ENCODE measurements around the gene MYO1G. TPM values are rescaled to one million over a fixed set of nuclear protein-coding genes. Genes with fewer than 3 reads are reported as not detected.
A peak's percentile ranks its signal among the peaks of the same experiment; 100 is the strongest.

The MYO1G gene
- total and polyA plus RNA-seq, 12 donors = 0.06 to 12.8 (median 3.8) TPM

GRCh38 chr7:44969049-44969700, 9.6 kb downstream of the MYO1G start:
- no peak overlapping the region for H3K27ac ChIP-seq
- H3K27me3 ChIP-seq = no peaks in the 10 kb centered on the region
- no peaks in the 10 kb centered on the region for H3K4me1 ChIP-seq (replicated peaks in 1 of 2)
- no peaks in the 10 kb centered on the region for H3K36me3 ChIP-seq (replicated peaks in 1 of 2)
- DNase-seq = peak in 3 of 7 donors; percentile 11 to 36 (median 12)
- 91 to 100% (median 95%) methylated on average over 5 to 11 of the region's 11 CpGs for WGBS, 4 donors
- TF ChIP-seq CTCF (IDR thresholded peaks at IDR 0.05) = no peak
- TF ChIP-seq POLR2A (IDR thresholded peaks at IDR 0.05) = no peak
- no peaks in the 10 kb centered on the region for H3K9me3 ChIP-seq (replicated peaks in 1 of 3)
- H3K4me3 ChIP-seq = no peak overlapping the region
- intact Hi-C loops (cut with DNase I) = no loop called here

- Histone ChIP-seq H3K4me1 (replicated peaks in 1 of 2) (peaks cover 0 to 4% of the 10 kb centered on the region in 2 donors), H3K4me3 (no peak overlapping the region), H3K27ac (no peak overlapping the region), H3K36me3 (replicated peaks in 1 of 2) (no peaks in the 10 kb centered on the region), H3K9me3 (replicated peaks in 1 of 3) (no peaks in the 10 kb centered on the region), H3K27me3 (no peaks in the 10 kb centered on the region)
- DNase-seq = peak in 3 of 7 donors; percentile 25 to 61 (median 40)
- intact Hi-C loops (cut with DNase I) = no loop called here
- peak in 2 of 6 experiments; percentile 6 to 13 for TF ChIP-seq CTCF (IDR thresholded peaks at IDR 0.05)
- TF ChIP-seq POLR2A (IDR thresholded peaks at IDR 0.05) = no peak
- 76 to 89% (median 79%) methylated on average over 8 to 18 of the region's 18 CpGs for WGBS, 4 donors
Observed at GRCh38 chr7:44967571-44968446, 11.0 kb downstream of the MYO1G start.

- intact Hi-C loops (cut with DNase I) = no loop called here
Observed at GRCh38 chr7:44966731-44967538, 11.9 kb downstream of the MYO1G start.

More at GRCh38 chr7:44966731-44967538, 11.9 kb downstream of the MYO1G start:
- DNase-seq = peak in 2 of 7 donors; percentile 15 to 31
- Histone ChIP-seq H3K27me3 (no peaks in the 10 kb centered on the region), H3K9me3 (replicated peaks in 1 of 3) (no peaks in the 10 kb centered on the region), H3K36me3 (replicated peaks in 1 of 2) (no peaks in the 10 kb centered on the region), H3K4me1 (replicated peaks in 1 of 2) (peaks cover 0 to 12% of the 10 kb centered on the region in 2 donors), H3K27ac (no peak overlapping the region), H3K4me3 (no peak overlapping the region)
- no peak for TF ChIP-seq CTCF (IDR thresholded peaks at IDR 0.05)
- no peak for TF ChIP-seq POLR2A (IDR thresholded peaks at IDR 0.05)
- 83 to 94% (median 87%) methylated on average over 8 to 9 of the region's 9 CpGs for WGBS, 4 donors

Data from adrenal gland (tissue), 12 donors.